ENCODE data around the gene GREB1. TPM values are rescaled to one million over a fixed set of nuclear protein-coding genes. Genes with fewer than 3 reads are reported as not detected.

The GREB1 gene
- total RNA-seq, 2 donors from 2014 or later = 3.1 to 7.6 TPM

GRCh38 chr2:11597538-11598225 is 63.8 kb downstream of the GREB1 start:
- Histone ChIP-seq H3K9me3 (no peaks in the 10 kb centered on the region), H3K4me1 (no peaks in the 10 kb centered on the region), H3K27me3 (no peaks in the 10 kb centered on the region), H3K4me3 (no peak overlapping the region), H3K36me3 (peaks cover 16% of the 10 kb centered on the region), H3K27ac (no peak overlapping the region)
- DNase-seq (ENCODE audit: low spot score) = no peak
- TF ChIP-seq CTCF (IDR thresholded peaks at IDR 0.05) = no peak

- H3K4me1 ChIP-seq = no peaks in the 10 kb centered on the region
- H3K36me3 ChIP-seq = peaks cover 16% of the 10 kb centered on the region
- H3K27me3 ChIP-seq = no peaks in the 10 kb centered on the region
- H3K27ac ChIP-seq = no peak overlapping the region
- TF ChIP-seq CTCF (IDR thresholded peaks at IDR 0.05) = no peak
- no peak for DNase-seq (ENCODE audit: low spot score)
- H3K4me3 ChIP-seq = no peak overlapping the region
- no peaks in the 10 kb centered on the region for H3K9me3 ChIP-seq
These were observed 64.4 kb downstream of the GREB1 start for GRCh38 chr2:11598228-11598731.

- no peak for DNase-seq (ENCODE audit: low spot score)
- no peaks in the 10 kb centered on the region for H3K27me3 ChIP-seq
- no peak overlapping the region for H3K27ac ChIP-seq
- H3K36me3 ChIP-seq = peaks cover 11% of the 10 kb centered on the region
- H3K4me3 ChIP-seq = no peak overlapping the region
- H3K4me1 ChIP-seq = no peaks in the 10 kb centered on the region
- no peaks in the 10 kb centered on the region for H3K9me3 ChIP-seq
- no peak for TF ChIP-seq CTCF (IDR thresholded peaks at IDR 0.05)
These were observed 68.8 kb downstream of the GREB1 start for GRCh38 chr2:11602563-11603204.

GRCh38 chr2:11610624-11611242 is 76.9 kb downstream of the GREB1 start:
- Histone ChIP-seq H3K9me3 (no peaks in the 10 kb centered on the region), H3K36me3 (no peaks in the 10 kb centered on the region), H3K27ac (no peak overlapping the region), H3K27me3 (no peaks in the 10 kb centered on the region), H3K4me1 (no peaks in the 10 kb centered on the region), H3K4me3 (no peak overlapping the region)
- no peak for DNase-seq (ENCODE audit: low spot score)
- no peak for TF ChIP-seq CTCF (IDR thresholded peaks at IDR 0.05)

GRCh38 chr2:11611251-11611650 is 77.4 kb downstream of the GREB1 start:
- Histone ChIP-seq H3K27ac (no peak overlapping the region), H3K9me3 (no peaks in the 10 kb centered on the region), H3K4me3 (no peak overlapping the region), H3K4me1 (no peaks in the 10 kb centered on the region), H3K27me3 (no peaks in the 10 kb centered on the region), H3K36me3 (no peaks in the 10 kb centered on the region)
- no peak for TF ChIP-seq CTCF (IDR thresholded peaks at IDR 0.05)
- no peak for DNase-seq (ENCODE audit: low spot score)
